Stimulated activated CD4-positive, alpha-beta T cell treated with anti-CD3 and anti-CD28 coated beads, TNF-alpha, amount 100 ng/mL, for 24 hours (primary cell): ENCODE data around the gene ADGRG2.
"Not testable (repeated sequence)": the region's sequence is repeated elsewhere in the genome, so short reads cannot be mapped to it uniquely, and the experiment has no call there.

Experiments used
- DNase-seq, 3 experiments: peaks; one replicate each; pipeline ENCODE4 v3.0.0-alpha.2; 2020; ENCODE audit warnings: low read depth in 3 of 3

Gene ADGRG2

DNA sequence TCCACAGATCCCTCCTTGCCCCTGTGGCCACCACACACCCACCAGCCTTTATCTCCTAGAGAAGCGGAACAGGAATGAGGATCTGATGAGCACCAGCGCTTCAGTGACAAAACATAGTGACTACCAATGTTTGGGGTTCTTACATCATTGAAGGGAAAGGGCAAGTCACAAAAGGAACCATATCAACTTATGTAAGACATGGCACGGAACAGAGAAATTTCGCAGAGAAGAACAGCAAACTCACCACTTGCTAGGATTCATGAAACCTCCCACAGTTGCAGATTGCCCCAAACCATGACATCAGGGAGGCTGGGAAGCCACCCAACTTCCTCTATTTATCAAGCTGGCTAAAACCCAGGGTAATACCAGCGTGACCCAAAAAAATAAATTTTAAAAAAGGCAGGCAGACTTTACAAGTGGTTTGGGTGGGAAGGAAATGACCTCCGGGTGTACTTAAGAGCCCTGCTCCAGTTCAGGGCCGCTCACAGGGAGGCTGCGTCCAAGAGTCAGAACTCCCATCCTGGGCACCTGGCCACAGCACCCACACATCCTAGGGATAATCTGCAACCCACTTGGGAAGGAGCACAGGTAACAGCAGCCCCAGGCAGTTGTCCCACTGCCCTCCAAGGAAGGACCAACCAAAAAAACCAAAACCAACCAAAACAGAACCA lies 36.0 kb downstream of the ADGRG2 start:
- DNase-seq: no peak

DNA sequence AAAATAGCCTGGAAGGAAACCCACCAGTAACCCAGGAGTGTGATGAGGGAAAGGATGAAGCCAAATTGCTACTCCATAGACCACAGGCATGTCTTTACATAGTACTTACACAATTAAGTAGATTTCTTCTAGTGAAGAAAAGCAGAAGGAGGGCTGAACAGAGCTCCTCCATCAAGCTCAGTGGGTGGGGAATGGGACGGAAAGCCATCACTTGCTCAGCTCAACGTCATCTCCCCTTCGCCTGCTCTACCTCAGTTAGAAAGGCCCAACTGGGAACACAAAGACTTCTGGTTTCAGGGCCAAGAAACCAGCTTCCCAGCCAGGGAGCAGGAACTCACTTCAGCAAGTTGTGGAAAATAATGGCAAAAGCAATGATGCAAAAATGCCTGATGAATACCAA lies 36.6 kb downstream of the ADGRG2 start:
- no peak for DNase-seq

DNA sequence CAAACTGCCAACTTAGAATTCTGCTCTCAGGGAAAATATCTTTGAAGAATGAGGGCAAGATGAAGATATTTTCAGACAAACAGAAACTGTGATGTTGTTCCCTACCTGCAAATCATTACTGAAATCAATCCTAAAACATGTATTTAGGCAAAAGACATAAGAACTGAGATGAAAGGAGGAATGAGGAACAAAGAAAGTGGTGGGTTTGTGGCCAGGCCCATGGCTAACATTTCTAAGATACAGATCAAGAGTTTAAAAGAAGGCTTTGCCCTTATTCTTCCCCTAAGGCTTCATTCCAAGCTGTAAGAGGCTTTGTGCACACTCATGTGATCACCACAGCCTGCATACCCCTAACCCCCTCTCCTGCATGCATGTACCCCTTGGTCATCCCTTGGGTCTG lies 46.5 kb downstream of the ADGRG2 start:
- no peak for DNase-seq

DNA sequence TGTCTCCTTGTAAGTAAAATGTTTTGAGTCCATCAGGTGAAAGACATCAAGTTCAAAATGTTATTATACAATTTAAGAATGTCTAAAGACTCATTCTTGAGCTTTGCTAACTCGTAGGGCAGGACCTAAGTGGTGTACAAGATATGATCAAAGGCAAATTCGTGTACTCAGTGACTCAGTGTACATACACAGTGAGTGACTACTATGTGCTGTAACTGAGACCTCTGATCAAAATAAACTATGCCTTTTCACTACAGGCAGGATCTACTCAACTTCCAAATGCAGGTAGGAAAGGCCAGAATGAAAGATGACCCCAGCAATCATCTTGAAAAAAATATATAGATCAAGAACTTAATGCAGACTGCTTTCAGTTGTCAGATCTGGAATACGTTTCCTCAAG lies 49.9 kb downstream of the ADGRG2 start:
- no peak for DNase-seq

DNA sequence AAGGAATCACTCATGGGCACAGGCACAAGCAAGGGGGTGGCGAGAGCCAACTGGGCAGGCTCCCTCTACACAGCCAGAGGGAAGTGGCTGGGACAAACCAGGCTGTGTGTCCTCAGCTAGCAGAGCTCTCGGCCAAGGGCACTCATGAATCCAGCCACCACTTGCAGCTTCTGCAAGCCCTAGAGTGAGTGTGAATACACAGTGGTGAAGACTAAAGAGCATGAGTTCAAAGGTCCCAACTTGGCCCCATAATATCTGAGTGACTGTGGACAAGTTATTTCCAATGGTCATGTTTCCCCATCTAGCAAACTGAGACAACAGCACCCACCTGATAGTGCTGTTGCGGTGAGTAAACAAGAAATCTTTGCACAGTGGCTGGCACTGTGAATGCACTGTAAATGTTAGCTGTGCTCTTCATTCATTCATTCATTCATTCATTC lies 51.7 kb downstream of the ADGRG2 start:
- DNase-seq: no peak

DNA sequence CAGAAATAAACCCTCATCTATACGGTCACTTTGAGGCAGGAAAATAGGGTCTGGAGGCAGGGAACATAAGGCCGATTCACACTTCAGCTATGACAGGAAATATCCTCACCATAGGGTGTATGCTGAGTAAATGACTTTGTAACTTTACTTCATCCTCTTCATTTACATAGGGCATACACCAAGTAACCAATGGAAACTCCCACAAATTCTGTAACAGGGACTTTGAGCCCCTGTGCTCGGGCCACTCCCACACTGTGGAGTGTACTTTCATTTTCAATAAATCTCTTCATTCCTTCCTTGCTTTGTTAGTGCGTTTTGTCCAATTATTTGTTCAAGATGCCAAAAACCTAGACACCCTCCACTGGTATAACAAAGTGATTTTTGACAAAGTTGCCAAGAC lies 55.3 kb downstream of the ADGRG2 start:
- not testable (repeated sequence) for DNase-seq

DNA sequence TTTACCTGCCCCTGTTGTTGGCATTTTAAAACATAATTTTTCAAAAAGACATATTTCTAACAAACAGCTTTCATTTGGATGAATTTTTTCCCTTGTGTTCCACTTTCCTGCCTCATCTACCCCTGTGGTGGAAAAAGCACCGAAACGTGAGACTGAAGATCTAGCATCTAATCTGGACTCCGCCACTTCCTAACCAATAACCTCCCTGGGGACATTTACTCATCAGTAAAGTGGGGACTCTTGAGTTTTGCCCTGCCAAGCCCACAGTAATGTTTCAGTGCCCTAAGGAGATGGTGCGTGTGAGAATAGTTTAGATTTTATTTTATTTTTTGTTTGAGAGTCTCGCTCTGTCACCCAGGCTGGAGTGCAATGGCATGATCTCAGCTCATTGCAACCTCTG lies 56.7 kb downstream of the ADGRG2 start:
- DNase-seq: no peak

DNA sequence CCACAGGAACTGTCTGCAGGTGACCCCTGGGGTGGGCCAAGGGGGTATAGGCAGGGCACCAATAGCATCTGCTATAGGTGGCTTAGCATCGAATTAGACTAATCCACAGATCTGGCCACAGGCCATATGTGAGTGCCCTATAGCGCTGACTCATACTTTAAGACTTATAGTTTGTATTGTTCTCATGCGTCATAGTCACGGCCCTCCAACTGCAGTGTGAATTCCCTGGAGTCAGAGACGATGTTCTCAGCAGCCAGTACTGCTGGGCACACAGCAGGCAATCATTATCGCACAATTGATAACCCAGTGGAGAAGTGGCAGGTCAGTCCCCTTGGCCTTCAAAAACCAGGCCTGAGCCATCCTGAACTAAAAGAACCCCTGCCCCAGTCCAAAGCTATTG lies 58.1 kb downstream of the ADGRG2 start:
- DNase-seq: no peak

DNA sequence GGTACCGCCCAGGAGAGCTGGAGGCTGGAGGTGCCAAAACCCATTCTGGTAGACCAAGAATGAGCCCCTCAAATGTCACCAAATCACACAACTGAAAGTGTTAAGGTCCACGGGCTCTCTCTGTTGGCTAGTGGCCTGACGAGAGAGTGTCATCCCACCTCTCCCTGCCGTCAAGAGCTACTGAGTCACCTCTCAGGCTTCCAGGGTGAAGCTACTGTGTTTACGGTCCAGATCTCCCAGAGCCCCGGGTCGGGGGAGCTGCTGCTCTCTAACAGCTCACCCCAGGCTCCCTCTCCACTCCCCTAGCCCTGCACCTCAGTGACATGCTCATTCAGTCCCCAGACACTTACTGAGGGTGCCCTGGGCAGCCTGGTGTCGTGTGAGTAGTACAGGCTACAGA lies 59.2 kb downstream of the ADGRG2 start:
- no peak for DNase-seq

DNA sequence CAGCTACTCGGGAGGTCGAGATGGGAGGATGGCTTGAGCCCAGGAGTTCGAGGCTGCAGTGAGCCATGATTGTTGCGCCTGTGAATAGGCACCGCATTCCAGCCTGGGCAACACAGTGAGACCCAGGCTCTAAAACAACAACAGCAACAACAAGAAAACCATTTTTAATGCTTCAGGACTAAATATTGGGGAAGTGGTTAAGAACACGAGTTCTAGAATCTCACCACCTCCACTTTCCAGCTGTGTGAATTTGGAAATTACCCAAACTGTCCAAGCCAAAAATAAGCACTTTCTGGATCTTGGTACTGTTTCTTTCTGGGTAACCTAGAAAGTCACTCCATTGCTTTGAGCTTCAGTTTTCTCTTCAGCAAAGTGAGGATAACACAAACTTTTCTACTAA lies 63.2 kb downstream of the ADGRG2 start:
- DNase-seq: no peak

DNA sequence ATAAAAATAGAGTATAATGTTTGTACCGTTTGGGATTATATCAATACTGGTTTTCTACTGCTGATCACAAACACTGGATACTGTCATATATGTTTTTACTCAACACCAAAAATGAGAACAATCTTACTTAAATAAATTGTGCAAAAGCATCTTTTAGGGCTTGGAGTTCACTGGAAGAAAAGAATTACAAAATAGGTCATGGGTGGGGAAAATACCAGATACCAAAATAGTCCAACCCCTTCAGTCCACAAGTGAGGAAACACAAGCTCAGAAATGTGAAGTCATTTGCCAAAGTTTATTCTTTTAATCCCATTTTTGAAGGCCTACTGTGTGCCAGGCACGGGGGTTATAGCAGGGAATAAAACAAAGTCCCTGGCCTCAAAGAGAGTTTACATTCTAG lies 64.4 kb downstream of the ADGRG2 start:
- no peak for DNase-seq

DNA sequence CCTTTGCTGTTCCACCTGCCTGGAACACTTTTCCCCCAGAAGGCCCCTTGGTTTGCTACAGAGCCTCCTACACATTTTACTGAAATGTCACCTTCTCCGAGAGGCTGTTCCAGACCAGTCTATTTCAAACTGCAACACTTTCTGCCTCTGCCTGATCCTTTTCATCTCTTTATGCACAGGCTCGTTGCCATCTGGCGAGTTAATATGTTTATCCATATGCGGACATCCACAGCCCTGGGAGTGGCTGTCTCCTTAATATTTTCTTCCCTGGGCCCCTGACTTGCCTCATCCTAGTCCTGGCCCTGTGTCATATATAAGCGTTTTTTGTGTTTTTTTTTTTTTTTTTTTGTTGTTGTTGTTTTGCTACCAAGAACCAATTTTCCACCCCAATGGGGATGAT lies 73.2 kb downstream of the ADGRG2 start:
- DNase-seq: no peak

DNA sequence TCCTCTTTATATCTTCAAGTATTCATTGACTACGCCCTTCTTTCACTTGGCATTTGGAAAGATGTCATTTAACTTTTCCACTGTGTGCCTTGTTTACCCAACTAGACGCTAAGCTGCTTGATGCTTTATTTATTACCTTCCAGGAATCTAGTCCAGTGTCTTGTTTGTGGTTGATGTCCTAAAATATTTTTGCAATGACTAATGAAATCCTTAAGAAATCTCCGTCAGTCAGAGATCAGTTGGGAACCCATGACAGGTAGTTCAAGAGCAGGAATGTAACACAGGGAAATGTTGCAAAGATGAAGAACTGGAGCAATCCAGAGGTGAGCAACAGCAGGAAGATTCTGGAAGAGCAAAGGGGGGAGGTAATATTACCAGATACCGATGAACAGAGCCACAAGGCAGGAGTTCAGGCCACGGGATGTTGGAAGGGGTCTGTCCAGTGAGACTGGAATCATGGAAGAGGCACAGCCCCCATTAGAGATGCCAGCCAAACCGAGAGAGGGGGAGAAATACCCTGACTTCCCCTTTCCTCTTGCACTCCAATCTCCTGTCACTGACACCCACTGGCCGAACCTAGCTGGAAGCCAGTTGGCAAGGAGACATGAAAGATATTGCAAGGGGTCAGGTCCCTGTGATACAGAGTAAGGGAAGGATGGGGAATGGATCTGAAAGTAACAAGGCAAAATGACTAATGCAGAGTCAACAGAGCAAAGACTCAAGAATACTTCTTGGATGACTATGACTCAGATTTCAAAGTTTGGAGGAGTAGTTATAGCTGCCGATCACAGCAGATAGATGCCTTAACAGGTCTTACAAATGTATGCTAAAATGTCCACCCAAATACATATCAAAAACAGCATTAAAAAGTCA lies 75.7 kb downstream of the ADGRG2 start:
- DNase-seq: no peak

DNA sequence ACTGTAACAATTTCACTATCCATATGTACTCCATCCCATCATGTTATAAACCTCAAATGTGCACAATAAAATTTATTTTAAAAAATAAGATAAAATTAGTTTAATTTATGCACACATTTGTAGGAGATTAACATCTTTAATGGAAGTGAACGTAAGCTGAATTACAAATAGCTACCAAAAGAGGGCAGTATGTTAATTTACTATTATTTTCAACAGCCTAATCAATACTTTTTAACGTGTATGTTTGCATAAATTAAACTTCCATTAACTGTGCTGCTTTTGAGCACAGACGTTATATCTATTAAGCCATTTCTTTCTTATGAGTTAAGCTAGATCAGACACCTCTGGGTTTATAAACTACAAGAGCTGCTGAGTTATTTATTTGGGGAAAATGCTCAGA lies 81.9 kb downstream of the ADGRG2 start:
- DNase-seq: no peak

DNA sequence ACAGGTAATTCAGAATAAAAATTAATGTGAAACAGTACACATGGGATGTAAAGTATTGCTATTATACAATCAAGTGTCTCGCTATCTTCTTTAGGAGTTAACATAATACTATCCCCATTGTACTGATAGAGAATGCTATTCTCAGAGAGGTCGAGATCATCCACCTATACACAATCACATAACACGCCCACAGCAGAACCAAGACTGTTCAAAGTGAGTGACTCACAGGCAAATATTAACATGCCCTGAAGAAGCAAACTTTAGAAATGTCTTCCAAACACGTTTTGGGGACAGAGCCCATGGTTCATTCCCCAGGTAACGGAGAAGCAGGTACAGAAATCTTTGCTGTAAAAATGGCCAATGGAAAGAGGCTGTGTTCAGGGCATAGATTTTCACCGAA lies 88.2 kb downstream of the ADGRG2 start:
- DNase-seq: no peak

DNA sequence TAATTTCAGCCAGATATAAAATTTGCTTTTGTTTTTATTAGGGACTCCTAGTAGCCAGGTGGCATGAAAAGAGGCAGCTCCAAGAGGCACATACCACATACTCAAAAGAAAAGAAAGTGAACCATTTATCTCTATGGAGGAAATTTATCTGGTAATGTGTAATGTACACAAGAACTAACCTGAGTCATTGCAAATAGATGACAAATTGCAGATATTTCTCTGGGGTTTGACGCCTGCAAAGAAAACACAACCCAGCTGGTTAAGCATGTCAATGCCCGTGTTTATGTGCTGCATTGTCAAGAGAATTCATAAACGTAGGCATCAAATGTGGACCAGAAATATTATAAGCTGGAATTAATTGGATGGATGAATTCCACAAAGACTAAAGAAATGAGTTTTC lies 91.5 kb downstream of the ADGRG2 start:
- no peak for DNase-seq

DNA sequence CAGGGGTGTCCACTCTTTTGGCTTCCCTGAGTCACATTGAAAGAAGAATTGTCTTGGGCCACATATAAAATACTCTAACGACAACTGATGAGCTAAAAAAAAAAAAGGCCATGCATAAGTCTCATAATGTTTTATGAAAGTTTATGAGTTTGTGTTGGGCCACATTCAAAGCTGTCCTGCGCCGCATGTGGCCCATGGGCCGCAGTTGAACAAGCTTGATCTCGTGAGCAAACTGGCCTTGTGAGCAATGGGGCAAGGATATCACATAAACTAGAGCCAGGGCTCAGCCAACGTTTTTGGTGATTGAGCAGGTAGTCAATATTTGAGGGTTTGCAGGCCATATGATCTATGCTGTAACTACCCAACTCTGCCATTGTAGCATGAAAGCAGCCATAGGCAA lies 93.7 kb downstream of the ADGRG2 start:
- no peak for DNase-seq

DNA sequence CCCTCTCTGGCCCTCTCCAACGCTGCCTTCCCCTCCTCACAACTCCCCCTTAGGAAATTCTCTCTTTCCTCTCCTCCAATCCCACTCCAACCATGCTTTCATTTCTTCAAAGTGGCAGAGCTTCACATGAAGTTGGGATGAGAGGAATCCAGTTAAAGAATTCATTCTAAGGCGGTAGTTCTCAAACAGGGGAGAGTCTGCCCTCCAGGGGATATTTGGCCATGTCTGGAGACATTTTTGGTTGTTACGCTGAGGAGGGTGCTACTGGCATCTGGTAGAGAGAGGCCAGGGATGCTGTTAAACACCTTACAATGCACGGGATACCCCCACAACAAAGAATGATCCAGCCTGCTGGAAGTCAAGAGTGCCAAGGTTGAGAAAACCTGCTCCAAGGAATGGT lies 97.9 kb downstream of the ADGRG2 start:
- DNase-seq: no peak

DNA sequence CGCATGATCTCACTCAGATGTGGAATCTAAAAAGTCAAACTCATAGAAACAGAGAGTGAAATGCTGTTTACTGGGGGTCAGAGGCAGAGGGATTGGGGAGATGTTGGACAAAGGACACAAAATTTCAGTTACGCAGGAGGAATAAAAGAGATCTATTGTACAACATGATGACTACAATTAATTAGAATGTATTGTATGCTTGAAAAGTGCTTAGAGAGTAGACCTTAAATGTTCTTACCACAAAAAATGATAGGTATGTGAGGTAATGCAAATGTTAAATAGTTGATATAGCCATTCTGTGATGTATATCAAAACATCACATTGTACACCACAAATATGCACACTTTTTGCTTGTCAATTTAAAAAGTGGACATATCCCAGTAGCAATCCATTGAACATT lies 102.3 kb downstream of the ADGRG2 start:
- DNase-seq: no peak

DNA sequence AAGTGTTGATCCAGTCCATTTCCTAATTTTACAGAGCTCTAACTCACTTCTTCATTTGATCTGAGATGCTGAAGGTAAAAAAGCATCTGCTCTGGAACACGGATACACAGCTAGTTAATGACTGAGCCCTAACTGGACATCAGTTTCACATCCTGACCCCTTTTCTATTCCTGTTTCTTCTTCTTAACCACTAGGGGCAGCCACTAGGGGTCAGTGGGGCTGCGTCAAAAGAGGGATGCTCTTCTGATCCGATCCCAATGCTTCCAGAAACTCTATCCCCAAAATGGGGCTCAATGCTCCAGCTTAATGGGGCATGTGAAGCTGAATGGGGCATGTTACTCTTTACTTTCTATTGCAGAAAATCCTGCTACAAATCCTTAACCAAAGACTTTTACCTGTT lies 105.0 kb downstream of the ADGRG2 start:
- no peak for DNase-seq

DNA sequence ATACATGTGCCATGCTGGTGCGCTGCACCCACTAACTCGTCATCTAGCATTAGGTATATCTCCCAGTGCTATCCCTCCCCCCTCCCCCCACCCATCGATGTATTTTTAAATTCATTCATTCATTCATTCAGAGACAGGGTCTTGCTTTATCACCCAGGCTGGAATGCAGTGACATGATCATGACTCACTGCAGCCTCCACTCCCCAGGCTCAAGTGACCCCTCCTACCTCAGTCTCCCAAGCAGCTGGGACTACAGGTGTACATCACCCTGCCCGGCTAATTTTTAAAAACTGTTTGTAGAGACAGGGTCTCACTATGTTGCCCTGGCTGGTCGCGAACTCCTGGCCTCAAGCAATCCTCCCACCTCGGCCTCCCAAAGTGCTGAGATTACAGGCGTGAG lies 105.7 kb downstream of the ADGRG2 start:
- not testable (repeated sequence) for DNase-seq

DNA sequence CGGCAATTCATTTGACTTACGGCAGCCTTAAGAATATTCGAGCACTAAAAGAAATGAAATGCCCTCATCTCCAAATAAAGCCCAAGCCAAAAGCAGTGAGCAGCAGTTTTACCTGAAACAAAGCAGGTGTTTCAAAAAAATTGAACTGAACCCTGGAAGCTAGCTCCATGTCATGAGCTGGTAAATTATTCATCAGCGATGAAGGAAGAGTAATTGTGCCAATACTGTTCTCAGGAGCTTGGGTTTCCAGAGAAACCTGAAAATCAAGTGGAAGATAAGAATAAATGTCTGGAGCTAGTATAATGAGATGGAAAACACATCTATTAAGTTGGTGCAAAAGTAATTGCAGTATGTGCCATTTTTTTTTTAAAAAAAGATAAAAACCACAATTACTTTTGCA lies 114.4 kb downstream of the ADGRG2 start:
- no peak for DNase-seq

DNA sequence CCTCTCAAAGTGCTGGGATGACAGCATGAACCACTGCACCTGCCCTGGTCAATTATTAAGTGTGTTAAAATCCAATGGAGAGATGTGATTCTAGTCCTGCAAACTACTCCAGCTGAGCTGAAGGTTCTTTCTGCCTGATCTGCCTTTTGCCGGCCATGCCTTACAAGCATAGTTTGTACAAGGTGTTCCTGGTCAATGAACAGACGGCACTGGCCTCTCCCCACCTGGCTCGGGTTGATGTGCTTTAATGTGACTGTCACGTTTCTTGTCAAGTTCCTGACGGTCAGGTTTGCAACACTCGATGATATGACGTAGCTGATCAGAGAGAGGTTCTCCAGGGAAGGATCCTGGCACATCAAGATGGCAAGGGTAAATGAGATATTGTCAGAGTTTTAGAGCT lies 115.3 kb downstream of the ADGRG2 start:
- DNase-seq: no peak
